ENCODE measurements around the gene PPIL4.

GRCh38 chr6:149558029-149558428, 12.2 kb upstream of the PPIL4 start:
- TF ChIP-seq POLR2A (IDR thresholded peaks at IDR 0.05; ENCODE audit: low read length): no peak
- TF ChIP-seq GATA1 (IDR thresholded peaks at IDR 0.05; ENCODE audit: low read depth, low read length): no peak

Measured in erythroblast (primary cell).